HL-60 (cell line): ENCODE data around the gene TUB.

ENCODE experiments used
- DNase-seq, 2 experiments: peaks; one replicate each; pipeline ENCODE4 v3.0.0-alpha.2; 2010 to 2020; ENCODE audit warnings: low read depth in 1 of 2, low spot score in 1 of 2
- H3K27ac ChIP-seq: fragments of 250-450 bp; sonication (Bioruptor Pico); replicated peaks from 2 replicates; pipeline ENCODE4 v1.5.1; 2020; ENCODE audit warnings: mild to moderate bottlenecking, moderate library complexity
- H3K27me3 ChIP-seq: fragments of 250-450 bp; sonication (Bioruptor Pico); 2 replicates; pipeline ENCODE4 v1.5.1; 2021; ENCODE audit warnings: mild to moderate bottlenecking, moderate library complexity; ENCODE audit not compliant: insufficient read depth, poor library complexity, severe bottlenecking
- H3K4me3 ChIP-seq: replicated peaks from 2 replicates; pipeline ENCODE4 v1.5.1; 2011; ENCODE audit warnings: mild to moderate bottlenecking, control low read depth, low read length; ENCODE audit not compliant: insufficient read depth
- CTCF ChIP-seq: IDR thresholded peaks from one replicate; pipeline ENCODE4 v1.5.1; 2011; ENCODE audit warnings: low read length, control low read depth, inconsistent platforms; ENCODE audit not compliant: insufficient read depth
- GABPA ChIP-seq: IDR thresholded peaks from 2 replicates; pipeline ENCODE4 v1.6.1; 2012; ENCODE audit warnings: low read depth
- POLR2AphosphoS5 ChIP-seq: IDR thresholded peaks from 2 replicates; pipeline ENCODE4 v1.6.1; 2012; ENCODE audit warnings: low read depth
- REST ChIP-seq: IDR thresholded peaks from 2 replicates; pipeline ENCODE4 v1.6.1; 2012; ENCODE audit warnings: low read depth; ENCODE audit not compliant: insufficient replicate concordance
- SPI1 ChIP-seq: IDR thresholded peaks from 2 replicates; pipeline ENCODE4 v1.6.1; 2012; ENCODE audit warnings: low read depth, mild to moderate bottlenecking, borderline replicate concordance

The TUB gene

GRCh38 chr11:8083088-8083395 is 2.0 kb downstream of the TUB start:
- H3K27ac ChIP-seq = no peak overlapping the region
- peaks cover 31% of the 10 kb centered on the region for H3K27me3 ChIP-seq
- no peak for DNase-seq
- no peak overlapping the region for H3K4me3 ChIP-seq
- TF ChIP-seq CTCF (no peak), SPI1 (no peak), GABPA (no peak), POLR2AphosphoS5 (no peak), REST (no peak)

- TF ChIP-seq SPI1 (no peak), CTCF (no peak), GABPA (no peak), POLR2AphosphoS5 (no peak), REST (no peak)
- peaks cover 31% of the 10 kb centered on the region for H3K27me3 ChIP-seq
- no peak overlapping the region for H3K4me3 ChIP-seq
- no peak overlapping the region for H3K27ac ChIP-seq
- DNase-seq = no peak
Observed at GRCh38 chr11:8083871-8084281, 2.9 kb downstream of the TUB start.

- Histone ChIP-seq H3K27me3 (peaks cover 31% of the 10 kb centered on the region), H3K27ac (no peak overlapping the region), H3K4me3 (no peak overlapping the region)
- TF ChIP-seq POLR2AphosphoS5 = no peak
- no peak for TF ChIP-seq REST
- TF ChIP-seq CTCF = no peak
- TF ChIP-seq GABPA = no peak
- no peak for TF ChIP-seq SPI1
- DNase-seq = no peak
Observed at GRCh38 chr11:8084352-8084751, 3.3 kb downstream of the TUB start.
